DOHH2 (cell line): ENCODE measurements around the gene VPS54.

Experiments
- CTCF ChIP-seq: fragments of 200-600 bp; sonication (generic); IDR thresholded peaks from one replicate; pipeline ENCODE4 v1.5.1; 2014; ENCODE audit warnings: antibody characterized with exemption, mild to moderate bottlenecking, low read depth, low read length; ENCODE audit not compliant: poor library complexity, severe bottlenecking
- EZH2phosphoT487 ChIP-seq: fragments of 200-600 bp; sonication (generic); IDR thresholded peaks from 2 replicates; pipeline ENCODE4 v1.6.1; 2017; ENCODE audit warnings: borderline replicate concordance, mild to moderate bottlenecking, antibody characterized with exemption, low read length, moderate library complexity, mixed read lengths

GRCh38 chr2:63855418-63856302 is 163.6 kb downstream of the VPS54 start:
- TF ChIP-seq CTCF (no peak), EZH2phosphoT487 (no peak)
